HEK293 (cell line): ENCODE results near the gene ADAMTS4.

Experiments used
- BCL11A ChIP-seq: fragments of 450-650 bp; formaldehyde crosslinking; IDR thresholded peaks from 2 replicates; pipeline ENCODE4 v1.5.1; 2016; ENCODE audit warnings: low read depth, missing biosample characterization, missing genetic modification characterization
- YY1 ChIP-seq: fragments of 450-650 bp; formaldehyde crosslinking; IDR thresholded peaks from 2 replicates; pipeline ENCODE4 v1.5.1; 2018; ENCODE audit warnings: missing biosample characterization, missing genetic modification characterization

DNA sequence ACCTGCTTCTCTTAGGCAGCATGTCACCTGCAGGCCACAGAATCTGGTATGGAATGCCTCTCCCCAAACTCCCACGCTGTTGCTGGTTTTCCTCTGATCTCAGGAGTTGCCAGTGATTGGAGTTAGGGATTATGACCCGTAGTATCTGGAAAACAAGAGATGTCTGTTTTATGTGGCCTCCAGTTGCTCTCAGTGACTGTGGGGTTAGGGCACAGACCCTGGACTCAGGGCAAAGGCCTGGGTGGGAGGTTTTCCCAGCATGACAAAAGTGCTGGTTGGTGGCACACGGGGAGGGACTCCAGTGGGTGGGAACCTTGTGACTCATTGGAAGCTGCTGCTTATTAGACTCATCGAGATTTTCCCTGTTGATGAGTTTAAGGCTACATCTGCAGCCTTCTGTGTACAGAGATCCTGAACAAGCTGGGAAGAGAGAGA lies 39.2 kb upstream of the ADAMTS4 start, which contains the start of gene NR1I3:
- TF ChIP-seq YY1 (tag by site-specific recombination), result no peak
- TF ChIP-seq BCL11A (tag by site-specific recombination), result no peak
